Measurements from ENCODE around the gene UBE2L5.

Gene UBE2L5

GRCh38 chr13:30406779-30407416, 15.4 kb upstream of the UBE2L5 start:
- no peak for DNase-seq

- DNase-seq, result peak; percentile 94
Observed at GRCh38 chr13:30408319-30409101, 13.8 kb upstream of the UBE2L5 start.

GRCh38 chr13:30409886-30410704, 12.2 kb upstream of the UBE2L5 start:
- DNase-seq, result no peak

GRCh38 chr13:30410705-30411125, 11.6 kb upstream of the UBE2L5 start:
- no peak for DNase-seq

GRCh38 chr13:30412346-30412745, 9.9 kb upstream of the UBE2L5 start:
- no peak for DNase-seq

- no peak for DNase-seq
Observed at GRCh38 chr13:30413842-30414241, 8.5 kb upstream of the UBE2L5 start.

GRCh38 chr13:30415430-30416030, 6.8 kb upstream of the UBE2L5 start:
- DNase-seq, result no peak

- DNase-seq, result no peak
Observed at GRCh38 chr13:30416471-30416870, 5.8 kb upstream of the UBE2L5 start.

- no peak for DNase-seq
Observed at GRCh38 chr13:30418075-30418716, 4.1 kb upstream of the UBE2L5 start.

GRCh38 chr13:30418717-30419459, 3.4 kb upstream of the UBE2L5 start:
- no peak for DNase-seq

- peak; percentile 25 to 46 for DNase-seq
Observed at GRCh38 chr13:30421093-30422053, 920 bp upstream of the UBE2L5 start.

- no peak for DNase-seq
Observed at GRCh38 chr13:30423891-30424290, 1.6 kb downstream of the UBE2L5 start.

GRCh38 chr13:30429235-30429634, 6.9 kb downstream of the UBE2L5 start:
- DNase-seq, result no peak

- DNase-seq, result peak in 1 of 2 donors; percentile 20
Observed at GRCh38 chr13:30429721-30430694, 7.7 kb downstream of the UBE2L5 start.

GRCh38 chr13:30431269-30431940, 9.1 kb downstream of the UBE2L5 start:
- no peak for DNase-seq

GRCh38 chr13:30435911-30436451, 13.7 kb downstream of the UBE2L5 start:
- DNase-seq, result no peak

- DNase-seq, result no peak
Observed at GRCh38 chr13:30437177-30437576, 14.9 kb downstream of the UBE2L5 start.

- DNase-seq, result no peak
Observed at GRCh38 chr13:30438286-30438685, 16.0 kb downstream of the UBE2L5 start.

All from CD4-positive, alpha-beta T cell treated with Interleukin-4 for 1 hour (primary cell).